GM12875 (cell line): ENCODE results near the gene FEM1B.

Experiments used
- H3K4me3 ChIP-seq: one replicate; pipeline ENCODE4 v1.5.1; 2011; ENCODE audit warnings: low read depth, low read length, control low read depth
- CTCF ChIP-seq: IDR thresholded peaks from 2 replicates; pipeline ENCODE4 v1.5.1; 2011; ENCODE audit warnings: low read depth, mild to moderate bottlenecking, control low read depth, inconsistent platforms, low read length, moderate library complexity, borderline replicate concordance; ENCODE audit not compliant: insufficient read depth

Gene FEM1B

GRCh38 chr15:68259883-68260282 is 17.7 kb upstream of the FEM1B start:
- no peak for TF ChIP-seq CTCF
- H3K4me3 ChIP-seq = no peak overlapping the region

- no peak for TF ChIP-seq CTCF
- H3K4me3 ChIP-seq = no peak overlapping the region
Observed at GRCh38 chr15:68261241-68261640, 16.3 kb upstream of the FEM1B start.

- no peak overlapping the region for H3K4me3 ChIP-seq
- no peak for TF ChIP-seq CTCF
Observed at GRCh38 chr15:68261980-68262379, 15.6 kb upstream of the FEM1B start.

GRCh38 chr15:68262514-68263356 is 14.8 kb upstream of the FEM1B start:
- H3K4me3 ChIP-seq = no peak overlapping the region
- no peak for TF ChIP-seq CTCF

- no peak overlapping the region for H3K4me3 ChIP-seq
- TF ChIP-seq CTCF = no peak
Observed at GRCh38 chr15:68264282-68264681, 13.3 kb upstream of the FEM1B start.

- TF ChIP-seq CTCF = no peak
- H3K4me3 ChIP-seq = no peak overlapping the region
Observed at GRCh38 chr15:68265081-68265480, 12.5 kb upstream of the FEM1B start.

GRCh38 chr15:68265674-68266073 is 11.9 kb upstream of the FEM1B start:
- no peak overlapping the region for H3K4me3 ChIP-seq
- TF ChIP-seq CTCF = no peak
